Endometrial microvascular endothelial cells (primary cell): ENCODE results near the gene PTGES3L. TPM values are rescaled to one million over a fixed set of nuclear protein-coding genes. Genes with fewer than 3 reads are reported as not detected.
"Not testable (repeated sequence)": the region's sequence is repeated elsewhere in the genome, so short reads cannot be mapped to it uniquely, and the experiment has no call there.

ENCODE experiments used
- in situ Hi-C: cut with HindIII; loops from 2 replicates; pipeline ENCODE4 v1.10.0; 2017; ENCODE audit warnings: low sequenced_read_pairs, low pct_unique_long_range_greater_than_20kb; ENCODE audit errors: inconsistent ontology term
- total RNA-seq: library from RNA; depleted of rRNA; stranded (reverse); fragments of >200 nt; gene quantifications from one replicate; pipeline ENCODE4 v1.2.3, GENCODE V29; 2015; ENCODE audit errors: inconsistent ontology term

PTGES3L gene
- total RNA-seq, 1 donor from 2014 or later = not detected

GRCh38 chr17:43014649-43015542, 35.0 kb upstream of the PTGES3L start:
- in situ Hi-C loops = no loop called here

GRCh38 chr17:43014020-43014648, 34.3 kb upstream of the PTGES3L start:
- in situ Hi-C loops = no loop called here

GRCh38 chr17:43013296-43013695, 33.4 kb upstream of the PTGES3L start:
- in situ Hi-C loops = no loop called here

DNA sequence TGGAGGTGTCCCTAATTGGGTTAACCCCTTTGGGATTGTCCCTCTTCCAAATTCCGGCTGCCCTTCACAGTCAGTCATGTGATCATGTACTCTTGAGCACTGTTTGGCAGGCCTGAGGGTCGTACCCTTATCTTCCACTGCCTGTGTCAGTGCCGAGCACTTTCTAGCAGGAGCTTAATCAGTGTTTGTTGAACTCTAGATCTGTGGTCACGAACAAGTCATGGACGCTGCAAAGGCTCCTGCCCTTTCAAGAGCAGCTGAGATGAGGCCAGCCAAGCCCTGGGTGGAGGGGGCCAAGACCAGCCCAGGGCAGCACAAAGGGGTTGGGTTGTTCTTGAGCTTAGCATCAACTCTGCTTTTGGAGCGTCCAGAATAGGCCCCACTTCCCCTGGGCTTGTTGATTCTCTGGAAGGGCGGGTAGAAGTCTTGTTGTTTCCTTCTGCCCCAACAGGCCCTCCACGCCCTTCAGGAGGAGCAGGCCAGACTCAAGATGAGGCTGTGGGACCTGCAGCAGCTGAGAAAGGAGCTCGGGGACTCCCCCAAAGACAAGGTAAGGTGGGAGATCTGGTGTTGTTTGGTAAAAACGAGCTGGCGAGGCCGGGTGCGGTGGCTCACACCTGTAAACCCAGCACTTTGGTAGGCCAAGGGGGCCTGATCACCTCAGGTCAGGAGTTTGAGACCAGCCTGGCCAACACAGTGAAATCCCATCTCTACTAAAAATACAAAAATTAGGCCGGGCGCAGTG, 32.0 kb upstream of the PTGES3L start:
- in situ Hi-C loops = no loop called here

GRCh38 chr17:43010667-43011308, 30.9 kb upstream of the PTGES3L start:
- in situ Hi-C loops = no loop called here

DNA sequence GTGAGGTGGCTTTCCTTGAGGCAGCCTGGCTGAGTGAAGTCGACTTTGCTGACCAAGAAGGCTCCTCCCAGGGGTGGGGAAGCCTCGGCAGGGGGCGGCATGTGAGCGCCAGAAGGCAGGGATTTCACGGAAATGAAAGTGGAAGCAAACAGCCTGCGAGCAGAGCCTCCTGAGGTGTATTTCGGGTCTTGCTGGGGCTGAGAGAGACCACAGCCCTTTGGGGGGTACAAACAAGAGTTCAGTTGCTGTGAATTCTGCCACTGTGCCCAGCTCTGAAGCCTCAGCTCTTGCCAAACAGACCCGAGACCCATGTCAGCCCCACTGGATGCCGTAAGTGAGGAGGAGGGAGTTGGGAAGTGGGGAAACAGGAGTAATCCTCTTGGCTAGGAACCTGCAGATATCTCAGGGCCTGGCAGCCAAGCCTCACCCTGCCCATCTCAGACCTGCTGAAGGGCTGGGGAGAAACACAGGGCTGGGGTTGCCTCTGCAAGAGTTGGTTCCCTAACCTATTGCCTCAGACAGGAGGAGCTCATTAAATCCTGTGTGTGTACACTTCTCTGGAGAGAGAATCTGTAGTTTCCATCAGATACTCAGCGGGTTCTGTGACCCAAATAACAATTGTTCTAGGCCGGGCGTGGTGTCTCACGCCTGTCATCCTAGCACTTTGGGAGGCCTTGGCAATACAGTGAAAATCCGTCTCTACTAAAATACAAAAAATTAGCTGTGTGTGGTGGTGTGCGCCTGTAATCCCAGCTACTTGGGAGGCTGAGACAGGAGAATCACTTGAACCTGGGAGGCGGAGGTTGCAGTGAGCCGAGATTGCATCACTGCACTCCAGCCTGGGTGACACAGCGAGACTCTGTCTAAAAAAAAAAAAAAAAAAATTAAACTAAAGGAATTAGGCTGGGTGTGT, 27.0 kb upstream of the PTGES3L start, which contains the start of gene IFI35:
Gene IFI35 (plus strand): TSS at position 146 of the 913 bp plus-strand sequence. CDS start 164 bp downstream, at position 310.
- in situ Hi-C loops = no loop called here

- in situ Hi-C loops = no loop called here
Observed at GRCh38 chr17:43003542-43004172, 23.8 kb upstream of the PTGES3L start.

DNA sequence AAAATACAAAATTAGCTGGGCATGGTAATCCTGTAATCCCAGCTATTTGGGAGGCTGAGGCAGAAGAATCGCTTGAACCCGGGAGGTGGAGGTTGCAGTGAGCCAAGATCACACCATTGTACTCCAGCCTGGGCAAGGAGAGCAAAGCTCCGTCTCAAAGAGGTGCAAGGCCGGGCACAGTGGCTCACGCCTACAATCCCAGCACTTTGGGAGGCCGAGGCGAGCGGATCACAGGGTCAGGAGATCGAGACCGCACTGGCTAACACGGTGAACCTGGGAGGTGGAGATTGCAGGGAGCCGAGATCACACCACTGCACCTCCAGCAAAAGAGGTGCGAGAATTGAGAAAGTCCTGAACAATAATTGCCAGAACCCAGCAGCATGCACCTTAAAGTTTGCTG, 21.0 kb upstream of the PTGES3L start:
- in situ Hi-C loops = not testable (repeated sequence)

- in situ Hi-C loops = no loop called here
Observed at GRCh38 chr17:42999003-42999525, 19.2 kb upstream of the PTGES3L start.

DNA sequence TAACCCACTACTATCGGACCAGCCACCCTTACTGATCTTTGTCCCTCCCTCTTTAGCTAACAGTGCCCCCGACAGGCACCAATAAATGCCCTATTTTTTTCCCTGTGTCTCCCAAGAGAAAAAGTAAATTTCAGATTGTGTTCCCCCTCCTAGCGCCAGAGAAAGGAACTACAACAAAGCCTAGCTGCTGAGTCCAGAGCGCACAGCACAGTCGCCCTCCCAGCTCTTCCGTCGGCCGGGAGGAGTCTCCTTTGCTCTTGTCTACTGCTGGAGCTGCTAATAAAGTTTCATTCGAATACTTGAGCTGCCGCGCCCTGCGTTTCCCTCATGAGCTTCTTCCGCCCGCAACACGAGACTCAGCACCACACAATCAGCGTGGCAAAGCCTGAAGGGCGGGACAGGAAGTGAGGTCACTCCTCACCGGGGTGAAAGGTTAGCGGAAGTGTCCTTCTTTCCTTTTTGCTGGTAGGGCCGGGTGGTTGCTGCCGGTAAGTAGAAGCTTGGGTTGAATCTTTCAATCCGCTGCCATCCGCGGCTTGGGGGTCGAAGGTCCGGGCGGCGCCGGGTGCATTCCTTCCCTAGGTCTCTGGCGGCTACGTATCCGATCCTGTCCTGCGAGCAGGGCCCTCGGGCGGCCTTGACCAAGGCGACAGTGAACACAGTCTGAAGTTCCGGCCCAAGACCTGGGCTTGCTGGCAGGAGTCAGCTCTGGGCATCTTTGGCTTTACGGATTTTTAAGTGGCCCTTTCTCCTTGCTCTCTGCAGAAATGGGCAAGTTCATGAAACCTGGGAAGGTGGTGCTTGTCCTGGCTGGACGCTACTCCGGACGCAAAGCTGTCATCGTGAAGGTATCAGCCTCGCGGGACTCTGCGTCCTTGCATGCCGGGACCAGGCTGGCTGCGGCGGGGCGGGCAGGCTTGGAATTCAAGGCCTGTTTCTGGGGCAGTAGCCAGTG, 18.4 kb upstream of the PTGES3L start, which contains the start of gene RPL27:
Gene RPL27 (plus strand): TSS at position 436 of the 955 bp plus-strand sequence. CDS start 332 bp downstream, at position 768.
- in situ Hi-C loops = no loop called here

GRCh38 chr17:42997390-42997983, 17.6 kb upstream of the PTGES3L start:
- in situ Hi-C loops = no loop called here

DNA sequence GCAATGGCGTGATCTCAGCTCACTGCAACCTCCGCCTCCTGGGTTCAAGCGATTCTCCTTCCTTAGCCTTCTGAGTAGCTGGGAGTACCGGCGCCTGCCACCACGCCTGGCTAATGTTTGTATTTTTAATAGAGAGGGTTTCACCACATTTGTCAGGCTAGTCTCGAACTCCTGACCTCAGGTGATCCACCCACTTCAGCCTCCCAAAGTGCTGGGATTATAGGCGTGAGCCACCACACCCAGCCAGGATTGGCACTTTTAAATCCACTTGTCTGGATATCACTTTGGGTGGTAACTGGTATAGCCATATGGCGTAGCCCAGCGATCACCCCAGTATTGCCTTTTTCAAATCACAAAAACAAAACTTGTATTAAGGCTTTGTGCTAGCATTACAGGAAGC, 14.0 kb upstream of the PTGES3L start:
- in situ Hi-C loops = not testable (repeated sequence)

GRCh38 chr17:42992872-42993271, 13.0 kb upstream of the PTGES3L start:
- in situ Hi-C loops = no loop called here

DNA sequence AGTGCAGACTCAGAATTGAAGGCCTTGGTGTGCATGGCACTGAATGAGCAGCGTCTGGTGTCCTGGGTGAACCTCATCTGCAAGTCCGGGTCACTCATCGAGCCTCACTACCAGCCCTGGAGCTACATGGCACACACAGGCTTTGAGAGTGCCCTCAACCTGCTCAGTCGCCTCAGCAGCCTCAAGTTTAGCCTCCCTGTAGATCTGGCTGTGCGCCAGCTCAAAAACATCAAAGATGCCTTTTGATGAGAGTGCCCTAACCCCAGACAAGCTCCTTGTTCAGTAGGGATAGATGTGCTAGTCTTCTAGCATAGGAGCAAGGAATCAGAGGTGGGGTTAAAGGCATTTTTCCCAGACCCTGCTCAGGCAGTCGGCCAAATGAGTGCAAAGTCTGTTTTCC, 11.6 kb upstream of the PTGES3L start:
- in situ Hi-C loops = no loop called here

- in situ Hi-C loops = no loop called here
Observed at GRCh38 chr17:42989726-42990652, 10.1 kb upstream of the PTGES3L start.
